Activated CD4-positive, alpha-beta T cell treated with anti-CD3 and anti-CD28 coated beads for 1 hour (primary cell): ENCODE results near the gene UCKL1.
A peak's percentile ranks its signal among the peaks of the same experiment; 100 is the strongest.
"Not testable (repeated sequence)": the region's sequence is repeated elsewhere in the genome, so short reads cannot be mapped to it uniquely, and the experiment has no call there.

Experiments used
- DNase-seq: peaks from one replicate; pipeline ENCODE4 v3.0.0-alpha.2; 2020

The UCKL1 gene

GRCh38 chr20:63972312-63973159 lies 16.3 kb upstream of the UCKL1 start:
- peak; percentile 6 for DNase-seq

DNA sequence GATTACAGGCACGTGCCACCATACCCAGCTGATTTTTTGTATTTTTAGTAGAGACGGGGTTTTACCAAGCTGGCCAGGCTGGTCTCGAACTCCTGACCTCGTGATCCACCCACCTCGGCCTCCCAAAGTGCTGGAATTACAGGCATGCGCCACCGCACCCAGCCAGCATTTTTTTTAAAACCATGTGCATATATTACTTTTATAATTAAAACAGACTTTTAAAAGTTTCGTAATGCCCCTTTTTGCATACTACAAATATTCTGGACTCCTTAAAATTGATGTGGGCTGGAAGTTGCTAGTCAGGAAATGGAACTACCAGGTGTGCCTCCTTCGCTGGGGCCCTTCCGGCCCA lies 15.7 kb upstream of the UCKL1 start:
- DNase-seq, result not testable (repeated sequence)

- DNase-seq, result no peak
These were observed 14.7 kb upstream of the UCKL1 start for GRCh38 chr20:63970714-63971431.

GRCh38 chr20:63969838-63970713 lies 13.9 kb upstream of the UCKL1 start, which contains the start of gene ZNF512B:
Gene ZNF512B (minus strand): TSS chr20:63969930. CDS start chr20:63967950, 1,980 bp downstream.
- DNase-seq, result peak; percentile 52

- peak; percentile 13 for DNase-seq
These were observed 12.9 kb upstream of the UCKL1 start for GRCh38 chr20:63968928-63969760.

- DNase-seq, result peak; percentile 7
These were observed 12.1 kb upstream of the UCKL1 start for GRCh38 chr20:63968136-63968927.

DNA sequence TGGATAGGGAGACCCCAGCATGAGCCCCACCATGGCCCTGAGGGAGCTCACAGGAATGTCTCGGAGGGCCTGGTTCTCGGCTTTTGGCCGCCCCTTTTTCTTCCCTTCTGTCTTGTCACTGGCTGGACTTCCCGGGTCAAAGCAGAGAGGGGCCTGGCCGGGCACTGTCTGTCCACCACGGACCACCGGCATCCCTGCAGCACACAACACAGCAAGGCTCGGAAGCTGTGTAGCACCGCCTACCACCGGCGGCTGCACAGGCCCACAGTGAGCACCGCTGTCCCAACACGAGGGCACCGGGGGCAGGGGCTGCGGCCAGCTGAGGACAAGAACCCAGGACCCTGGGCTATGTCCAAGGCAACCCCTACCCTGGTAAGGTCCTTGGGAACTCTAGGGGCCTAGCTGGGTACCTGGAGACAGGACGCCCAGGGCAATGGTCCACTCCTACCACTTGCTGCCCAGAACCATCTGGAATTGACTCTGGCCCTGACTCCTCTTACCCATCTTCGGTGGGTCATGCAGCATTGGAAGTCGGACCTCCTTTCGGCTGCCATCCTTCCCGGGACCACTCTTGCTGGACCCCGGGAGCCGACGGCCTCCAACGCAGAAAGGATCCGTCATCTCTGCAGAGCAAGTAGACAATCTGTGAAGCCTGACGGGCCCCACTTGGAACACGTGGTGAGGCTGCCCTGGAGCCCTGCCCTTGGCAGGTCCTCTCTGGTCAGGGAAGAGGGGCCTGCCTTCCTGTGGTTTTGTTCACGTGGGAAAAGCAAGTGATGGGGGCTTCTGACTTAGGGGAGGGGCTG lies 11.3 kb upstream of the UCKL1 start:
- no peak for DNase-seq

DNA sequence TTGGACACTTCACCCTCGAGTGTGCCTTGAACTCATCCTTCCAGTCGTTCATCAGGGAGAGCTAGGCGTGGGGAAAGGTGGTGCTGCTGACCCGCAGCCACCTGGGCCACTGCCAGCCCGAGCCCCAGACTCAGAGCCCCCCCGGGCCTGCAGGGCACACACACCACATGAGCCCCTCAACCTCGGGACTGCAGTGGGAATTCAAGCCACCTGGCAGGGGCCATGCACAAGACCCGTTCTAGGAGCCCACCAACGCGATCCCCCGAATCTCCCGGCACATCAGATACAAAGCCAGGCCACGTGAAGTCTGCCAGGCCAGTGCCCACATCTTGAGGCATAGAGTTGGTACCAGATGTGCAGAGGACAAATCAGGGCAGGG lies 10.7 kb upstream of the UCKL1 start:
- no peak for DNase-seq

GRCh38 chr20:63966172-63966943 lies 10.1 kb upstream of the UCKL1 start:
- no peak for DNase-seq

- no peak for DNase-seq
These were observed 8.2 kb upstream of the UCKL1 start for GRCh38 chr20:63964412-63964811.

DNA sequence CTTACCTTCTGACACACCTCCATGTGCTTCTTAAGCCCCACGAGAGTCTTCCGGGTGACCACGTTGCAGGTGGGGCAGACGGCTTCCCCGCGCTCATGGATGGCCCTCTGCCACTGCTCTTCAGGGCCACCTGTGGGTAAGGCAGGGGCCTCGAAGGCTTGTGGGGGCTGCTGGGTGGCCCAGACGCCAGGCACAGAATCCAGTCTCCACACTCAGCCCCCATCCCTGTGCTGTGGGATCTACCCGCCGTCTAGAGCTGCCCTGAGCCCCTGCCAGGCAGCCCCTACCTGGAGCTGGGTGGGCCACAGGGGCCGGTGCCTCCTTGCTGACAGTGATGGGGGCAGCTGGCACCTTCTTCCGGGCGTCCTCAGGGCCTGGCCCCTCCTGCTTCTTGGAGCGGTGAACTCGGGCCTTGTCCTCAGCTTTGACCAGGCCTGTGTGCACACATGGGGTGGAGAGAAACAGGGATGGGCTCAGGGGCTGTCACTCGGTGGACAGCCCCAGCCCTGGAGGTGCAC lies 7.6 kb upstream of the UCKL1 start:
- DNase-seq, result no peak

GRCh38 chr20:63963348-63963741 lies 7.1 kb upstream of the UCKL1 start:
- no peak for DNase-seq

GRCh38 chr20:63962426-63963347 lies 6.5 kb upstream of the UCKL1 start:
- no peak for DNase-seq

GRCh38 chr20:63961664-63962425 lies 5.6 kb upstream of the UCKL1 start:
- DNase-seq, result no peak

DNA sequence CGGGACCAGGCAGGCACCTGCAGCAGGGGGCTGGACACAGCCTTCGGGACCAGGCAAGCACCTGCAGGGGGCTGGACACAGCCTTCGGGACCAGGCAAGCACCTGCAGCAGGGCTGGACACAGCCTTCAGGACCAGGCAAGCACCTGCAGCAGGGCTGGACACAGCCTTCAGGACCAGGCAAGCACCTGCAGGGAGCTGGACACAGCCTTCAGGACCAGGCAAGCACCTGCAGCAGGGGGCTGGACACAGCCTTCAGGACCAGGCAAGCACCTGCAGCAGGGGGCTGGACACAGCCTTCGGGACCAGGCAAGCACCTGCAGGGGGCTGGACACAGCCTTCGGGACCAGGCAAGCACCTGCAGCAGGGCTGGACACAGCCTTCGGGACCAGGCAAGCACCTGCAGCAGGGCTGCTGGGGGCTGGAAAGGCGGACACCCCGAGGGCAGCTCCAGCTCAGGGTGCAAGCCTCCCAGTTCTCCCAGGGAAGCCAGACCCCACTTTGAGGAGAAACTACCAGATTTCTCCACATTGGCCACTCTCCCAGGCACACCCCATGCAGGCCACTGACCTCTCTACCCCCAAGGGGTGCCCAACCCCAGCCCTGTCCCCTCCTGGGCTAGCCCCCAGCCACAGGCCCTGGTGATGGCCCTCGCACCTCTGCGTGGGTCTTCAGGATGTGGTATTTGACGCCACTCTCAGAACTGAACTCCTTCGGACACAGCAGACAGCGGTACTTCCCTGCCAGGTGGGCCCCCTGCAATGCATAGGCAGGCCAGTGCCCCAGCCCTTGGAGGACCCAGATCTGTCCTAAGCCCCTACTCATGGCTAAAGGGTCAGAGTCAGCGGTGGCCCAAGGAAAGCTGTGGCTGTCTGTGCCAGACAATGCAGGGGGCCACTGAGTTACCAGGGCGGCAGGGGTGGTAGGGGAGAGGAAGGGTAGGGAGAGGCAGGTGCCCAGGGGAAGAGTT lies 4.7 kb upstream of the UCKL1 start:
- DNase-seq, result not testable (repeated sequence)

DNA sequence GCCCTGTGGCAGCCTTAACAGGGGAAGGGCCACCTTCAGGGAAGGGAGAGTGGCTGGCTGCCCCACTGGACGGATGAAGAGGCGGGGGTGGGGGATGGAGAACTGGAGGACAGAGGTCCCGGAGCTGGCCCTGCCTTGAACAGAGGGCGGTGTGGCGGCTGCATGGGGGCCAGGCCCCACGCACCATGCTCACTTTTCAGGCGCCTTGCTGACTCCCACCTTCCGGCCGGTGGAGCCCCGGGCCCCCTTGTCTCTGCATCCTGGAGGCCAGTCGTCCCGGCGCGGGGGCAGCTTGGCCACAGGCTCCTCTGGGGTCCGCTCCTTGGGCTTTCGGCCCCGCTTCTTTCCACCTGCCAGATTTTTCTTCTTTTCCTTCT lies 3.5 kb upstream of the UCKL1 start:
- no peak for DNase-seq
